HG03139 (cell line): ENCODE data around the gene NR1I3.
"Not testable (repeated sequence)": the region's sequence is repeated elsewhere in the genome, so short reads cannot be mapped to it uniquely, and the experiment has no call there.

Experiments
- ATAC-seq: cut with Tn5 transposase; IDR thresholded peaks from one replicate; pipeline ENCODE4 v1.9.1; 2021; ENCODE audit not compliant: unreplicated experiment

Gene NR1I3

GRCh38 chr1:161251579-161251978 lies 13.6 kb upstream of the NR1I3 start:
- no peak for ATAC-seq

DNA sequence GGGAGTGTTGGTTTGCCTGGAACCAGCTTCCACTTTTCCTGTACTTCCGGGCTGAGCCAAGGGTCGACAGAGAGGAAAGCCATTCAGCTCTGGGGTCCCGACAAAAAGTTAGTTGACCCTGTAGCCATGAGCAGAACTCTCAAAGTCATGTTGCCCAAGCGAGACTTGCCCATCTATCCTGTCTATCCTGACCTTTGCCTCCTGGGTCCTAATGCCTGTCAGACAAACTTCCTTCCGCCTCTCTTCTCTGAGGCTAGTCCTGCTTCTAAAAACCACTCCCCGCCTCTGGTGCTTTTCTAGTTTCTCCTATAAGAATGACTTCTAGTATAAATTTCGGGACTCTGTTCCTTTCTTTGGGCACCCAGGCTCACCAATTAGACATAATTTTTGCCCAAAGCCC lies 12.8 kb upstream of the NR1I3 start:
- no peak for ATAC-seq

- ATAC-seq: not testable (repeated sequence)
Observed at GRCh38 chr1:161250100-161250499, 12.1 kb upstream of the NR1I3 start.

GRCh38 chr1:161244888-161245287 lies 6.9 kb upstream of the NR1I3 start:
- no peak for ATAC-seq

GRCh38 chr1:161242313-161242712 lies 4.3 kb upstream of the NR1I3 start:
- ATAC-seq: no peak

DNA sequence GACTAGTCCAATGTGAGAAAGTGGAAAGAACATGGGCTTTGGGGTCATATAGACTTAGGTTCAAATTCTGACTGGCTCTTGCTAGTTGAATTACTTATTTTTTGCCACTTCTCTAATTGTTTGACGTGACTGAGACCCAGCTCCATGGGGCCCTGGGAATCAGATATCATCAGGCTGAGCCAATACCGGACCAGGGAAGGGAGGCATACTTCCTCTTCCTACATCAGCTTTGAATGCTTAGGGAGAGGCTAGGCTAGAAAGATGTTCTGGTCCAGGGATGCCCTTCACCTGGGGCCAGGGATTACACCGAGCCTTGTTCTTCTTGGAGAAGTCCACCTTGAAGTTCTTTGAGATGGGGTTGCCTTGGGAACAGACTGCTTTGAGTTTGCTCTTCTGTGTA lies 3.7 kb upstream of the NR1I3 start:
- ATAC-seq: no peak

GRCh38 chr1:161235957-161236775 lies 1.8 kb downstream of the NR1I3 start:
- ATAC-seq: no peak

- no peak for ATAC-seq
Observed at GRCh38 chr1:161233102-161233501, 4.9 kb downstream of the NR1I3 start.

- ATAC-seq: no peak
Observed at GRCh38 chr1:161230762-161231161, 7.2 kb downstream of the NR1I3 start.

GRCh38 chr1:161229896-161230295 lies 8.1 kb downstream of the NR1I3 start:
- no peak for ATAC-seq

DNA sequence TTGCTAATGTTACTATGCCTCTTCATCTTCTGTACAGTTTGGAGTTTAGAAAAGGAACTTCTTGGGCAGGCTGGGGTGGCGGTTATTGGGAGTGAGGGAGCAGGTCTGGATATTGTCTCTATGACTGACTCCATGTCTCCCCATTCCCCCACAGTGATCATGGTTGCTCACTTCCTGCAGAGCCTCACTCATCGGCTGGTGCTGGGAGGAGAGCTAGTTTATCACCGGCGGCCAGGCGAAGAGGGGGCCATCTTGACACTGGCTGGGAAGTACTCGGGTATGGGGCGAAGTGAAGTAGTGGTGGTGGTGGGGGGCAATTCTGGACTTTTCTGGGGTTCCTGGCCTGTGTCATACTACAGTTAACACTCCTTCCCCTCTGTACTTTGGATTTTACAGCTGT lies 10.0 kb downstream of the NR1I3 start:
- ATAC-seq: no peak

DNA sequence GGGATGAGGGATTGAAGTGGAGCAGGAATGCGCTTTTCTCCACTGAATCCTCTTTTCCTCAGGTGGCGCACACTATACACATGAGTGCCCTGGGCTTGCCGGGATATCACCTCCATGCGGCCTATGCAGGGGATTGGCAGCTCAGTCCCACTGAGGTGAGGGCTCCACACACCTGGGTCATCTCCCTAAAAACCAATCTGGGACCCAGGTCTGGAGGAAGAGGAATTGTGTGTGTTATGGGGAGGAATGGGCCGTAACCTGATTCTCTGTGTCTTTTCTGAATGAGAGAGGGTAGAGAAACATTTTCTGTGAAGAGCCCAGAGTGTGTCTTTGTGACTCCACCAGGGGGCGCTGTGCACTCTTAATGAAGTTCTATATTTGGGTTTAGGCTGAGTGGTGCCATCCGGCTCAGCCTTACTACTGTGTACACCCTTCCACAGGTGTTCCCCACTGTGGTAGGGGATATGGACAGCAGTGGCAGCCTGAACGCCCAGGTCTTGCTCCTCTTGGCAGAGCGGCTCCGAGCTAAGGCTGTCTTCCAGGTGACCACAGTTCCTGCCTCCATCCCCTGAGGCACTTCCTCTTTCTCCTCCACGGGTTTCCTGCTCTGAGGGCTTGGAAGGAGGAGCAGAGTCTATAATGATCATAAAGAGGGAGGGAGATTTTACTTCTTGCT lies 10.7 kb downstream of the NR1I3 start:
- ATAC-seq: peak; percentile 38

- no peak for ATAC-seq
Observed at GRCh38 chr1:161226759-161227158, 11.2 kb downstream of the NR1I3 start.

DNA sequence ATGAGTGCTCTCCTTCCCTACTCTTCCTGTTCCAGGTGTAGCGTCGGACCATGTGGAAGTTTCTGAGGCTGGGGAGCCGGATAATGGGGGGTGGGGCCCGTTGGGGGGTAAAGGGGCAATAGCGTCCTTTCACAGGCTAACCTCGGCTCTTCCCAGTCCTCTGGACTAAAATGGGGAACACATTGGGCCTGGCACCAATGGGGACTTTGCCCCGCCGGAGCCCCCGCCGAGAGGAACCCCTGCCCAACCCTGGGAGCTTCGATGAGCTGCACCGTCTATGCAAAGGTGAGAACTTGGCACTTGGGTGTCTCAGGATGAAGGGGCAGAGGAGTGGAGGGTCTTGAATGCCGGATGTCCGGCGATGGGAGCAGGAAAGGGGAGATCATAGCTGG lies 11.7 kb downstream of the NR1I3 start:
- ATAC-seq: no peak

DNA sequence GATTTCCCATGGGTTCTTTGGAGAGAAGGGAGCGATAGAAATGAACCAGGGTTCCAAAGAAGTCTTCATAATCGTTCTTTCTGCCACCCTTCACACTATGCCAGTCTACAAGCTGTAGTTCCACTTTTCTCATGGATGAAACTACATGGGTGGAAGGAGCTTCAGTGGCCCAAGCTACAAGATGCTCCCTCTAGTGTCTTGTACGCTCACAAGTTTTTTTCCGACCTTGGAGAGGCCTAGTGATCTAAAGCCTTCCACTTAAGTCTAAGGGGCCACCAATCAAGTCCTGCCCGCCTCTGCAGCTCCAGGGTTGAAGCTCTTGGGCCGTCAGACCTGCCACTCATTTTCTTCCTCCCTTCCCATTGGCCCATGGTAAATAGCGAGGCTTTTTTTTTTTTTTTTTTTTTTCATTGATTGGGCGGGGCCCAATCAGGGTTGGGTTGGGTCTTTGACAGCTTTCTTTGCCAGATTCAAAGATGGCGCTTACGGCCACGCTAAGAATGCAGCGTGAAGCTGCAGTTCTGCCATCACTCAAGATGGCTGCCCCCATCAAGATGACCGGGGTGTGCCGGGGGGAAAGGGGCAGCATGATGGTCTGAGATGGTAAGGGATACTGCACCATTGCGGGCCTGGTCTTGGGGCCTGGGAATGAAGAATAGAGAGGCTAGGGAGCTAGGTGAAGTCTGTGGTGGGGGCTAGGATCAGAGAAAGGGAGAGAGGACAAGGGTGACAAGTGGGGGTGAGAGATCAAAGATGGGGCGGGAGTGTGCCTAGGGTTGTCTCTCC lies 12.3 kb downstream of the NR1I3 start, which contains the start of gene TOMM40L:
TSS of gene TOMM40L (plus strand) at position 527 of the 786 bp plus-strand sequence. CDS start 430 bp downstream, outside the sequence.
- ATAC-seq: peak; percentile 79

GRCh38 chr1:161225178-161225533 lies 12.8 kb downstream of the NR1I3 start:
- ATAC-seq: no peak

DNA sequence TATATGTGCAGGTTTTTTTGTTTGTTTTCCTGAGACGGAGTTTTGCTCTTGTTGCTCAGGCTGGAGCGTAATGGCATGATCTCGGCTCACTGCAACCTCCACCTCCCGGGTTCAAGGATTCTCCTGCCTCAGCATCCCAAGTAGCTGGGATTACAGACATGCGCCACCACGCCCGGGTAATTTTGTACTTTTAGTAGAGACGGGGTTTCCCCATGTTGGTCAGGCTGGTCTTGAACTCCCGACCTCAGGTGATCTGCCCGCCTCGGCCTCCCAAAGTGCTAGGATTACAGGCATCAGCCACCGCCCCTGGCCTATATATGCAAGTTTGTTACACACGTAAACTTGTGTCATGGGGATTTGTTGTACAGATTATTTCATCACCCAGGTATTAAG lies 13.3 kb downstream of the NR1I3 start:
- not testable (repeated sequence) for ATAC-seq

- no peak for ATAC-seq
Observed at GRCh38 chr1:161223805-161224694, 14.0 kb downstream of the NR1I3 start.

DNA sequence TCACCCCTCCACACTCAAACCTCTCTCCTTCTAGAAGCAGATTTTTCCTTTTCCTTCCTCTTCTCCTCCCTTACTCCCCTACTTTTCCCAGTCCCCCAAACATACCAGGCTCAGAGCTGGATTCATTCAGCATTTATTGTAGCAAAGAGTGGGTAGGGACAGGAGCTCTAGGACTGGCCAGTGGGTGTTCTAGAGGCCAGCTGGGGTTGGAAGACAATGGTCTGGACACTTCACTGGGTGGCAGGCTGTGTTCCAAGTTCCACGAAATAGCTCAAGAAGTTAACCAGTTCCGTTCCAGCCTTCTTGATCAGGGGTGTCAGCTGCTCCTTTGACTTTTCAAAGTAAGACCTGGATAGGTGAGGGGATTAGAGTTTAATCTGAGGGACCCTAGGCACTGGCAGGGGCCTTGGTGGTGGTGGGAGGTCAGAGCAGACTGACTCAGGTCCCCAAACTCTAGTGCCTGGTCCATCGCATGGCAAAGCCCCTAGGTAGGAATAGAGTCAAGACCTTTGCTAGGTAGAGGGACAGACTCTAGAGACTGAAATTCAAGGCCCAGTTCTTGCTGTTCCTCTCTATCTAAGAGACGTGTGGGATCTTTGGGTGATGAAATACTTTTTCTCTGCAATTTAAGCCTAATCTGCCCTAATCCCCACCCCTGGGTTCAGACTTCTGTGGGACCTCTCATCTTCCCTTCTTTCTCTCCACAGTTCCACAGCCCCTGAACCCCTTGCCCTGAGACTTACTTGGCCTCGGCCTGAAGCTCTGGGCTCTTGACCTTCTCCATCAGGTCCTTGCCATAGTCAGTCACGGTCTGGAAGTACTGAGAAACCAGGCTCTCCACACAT lies 15.6 kb downstream of the NR1I3 start:
- ATAC-seq: no peak

- no peak for ATAC-seq
Observed at GRCh38 chr1:161220002-161220401, 18.0 kb downstream of the NR1I3 start.
